ENCODE data around the gene COL28A1.

The COL28A1 gene

DNA sequence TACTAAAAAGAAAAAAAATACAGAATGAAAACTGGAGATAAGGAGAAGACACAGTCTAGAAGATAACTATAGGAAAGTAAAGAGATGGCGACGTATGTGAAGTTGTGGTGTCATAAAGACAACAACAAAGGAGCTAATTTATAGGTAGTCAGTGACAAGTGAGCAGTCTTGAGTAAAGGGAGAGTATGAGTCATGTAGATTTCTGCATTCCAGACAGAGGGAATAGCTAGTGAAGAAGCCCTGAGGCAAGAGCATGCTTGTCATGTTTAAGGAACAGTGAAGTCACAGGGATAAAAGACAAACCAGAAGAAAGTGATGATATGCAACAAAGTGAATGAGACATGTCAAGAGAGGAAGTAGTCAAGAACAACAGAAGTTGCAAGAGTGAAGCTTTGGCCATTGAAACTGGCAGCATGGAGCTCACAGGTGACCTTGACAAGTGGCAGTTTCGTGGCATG, 28.7 kb upstream of the COL28A1 start (continued):
- TF ChIP-seq, protein P1, sequence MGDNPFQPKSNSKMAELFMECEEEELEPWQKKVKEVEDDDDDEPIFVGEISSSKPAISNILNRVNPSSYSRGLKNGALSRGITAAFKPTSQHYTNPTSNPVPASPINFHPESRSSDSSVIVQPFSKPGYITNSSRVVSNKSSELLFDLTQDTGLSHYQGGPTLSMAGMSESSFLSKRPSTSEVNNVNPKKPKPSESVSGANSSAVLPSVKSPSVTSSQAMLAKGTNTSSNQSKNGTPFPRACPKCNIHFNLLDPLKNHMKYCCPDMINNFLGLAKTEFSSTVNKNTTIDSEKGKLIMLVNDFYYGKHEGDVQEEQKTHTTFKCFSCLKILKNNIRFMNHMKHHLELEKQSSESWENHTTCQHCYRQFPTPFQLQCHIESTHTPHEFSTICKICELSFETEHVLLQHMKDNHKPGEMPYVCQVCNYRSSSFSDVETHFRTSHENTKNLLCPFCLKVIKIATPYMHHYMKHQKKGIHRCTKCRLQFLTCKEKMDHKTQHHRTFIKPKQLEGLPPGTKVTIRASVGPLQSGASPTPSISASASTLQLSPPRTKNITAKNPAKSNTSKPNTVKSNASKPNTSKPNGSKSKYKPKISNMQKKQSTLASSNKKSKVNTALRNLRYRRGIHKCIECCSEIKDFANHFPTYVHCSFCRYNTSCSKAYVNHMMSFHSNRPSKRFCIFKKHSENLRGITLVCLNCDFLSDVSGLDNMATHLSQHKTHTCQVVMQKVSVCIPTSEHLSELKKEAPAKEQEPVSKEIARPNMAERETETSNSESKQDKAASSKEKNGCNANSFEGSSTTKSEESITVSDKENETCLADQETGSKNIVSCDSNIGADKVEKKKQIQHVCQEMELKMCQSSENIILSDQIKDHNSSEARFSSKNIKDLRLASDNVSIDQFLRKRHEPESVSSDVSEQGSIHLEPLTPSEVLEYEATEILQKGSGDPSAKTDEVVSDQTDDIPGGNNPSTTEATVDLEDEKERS (tag by site-specific recombination; IDR thresholded peaks at IDR 0.05): no peak
- TF ChIP-seq ZSCAN23 (tag by site-specific recombination; IDR thresholded peaks at IDR 0.05) (no peak), ZNF223 (tag by site-specific recombination; IDR thresholded peaks at IDR 0.05) (no peak), TRIM28 (IDR thresholded peaks at IDR 0.05; ENCODE audit: borderline replicate concordance, low read length) (0 out of 2 replicates have a peak, but pooled peaks have one; percentile 38), HOXA7 (CRISPR knock-in tag; IDR thresholded peaks at IDR 0.05; ENCODE audit: borderline replicate concordance) (no peak), ZNF169 (tag by site-specific recombination; IDR thresholded peaks at IDR 0.05) (no peak), ZNF112 (tag by site-specific recombination; IDR thresholded peaks at IDR 0.05) (no peak), KLF7 (tag by site-specific recombination; IDR thresholded peaks at IDR 0.05; ENCODE audit: borderline replicate concordance) (no peak), MEIS1 (CRISPR knock-in tag; IDR thresholded peaks at IDR 0.05; ENCODE audit: borderline replicate concordance) (peak; percentile 86), ZNF416 (tag by site-specific recombination; IDR thresholded peaks at IDR 0.05) (no peak), ZNF561 (tag by site-specific recombination; IDR thresholded peaks at IDR 0.05; ENCODE audit: borderline replicate concordance) (no peak), ZNF837 (tag by site-specific recombination; IDR thresholded peaks at IDR 0.05) (no peak), ZNF37A (tag by site-specific recombination; IDR thresholded peaks at IDR 0.05) (no peak), OVOL3 (tag by site-specific recombination; IDR thresholded peaks at IDR 0.05) (no peak), ZNF558 (tag by site-specific recombination; IDR thresholded peaks at IDR 0.05) (0 out of 2 replicates have a peak, but pooled peaks have one; percentile 17), ZNF624 (tag by site-specific recombination; IDR thresholded peaks at IDR 0.05) (no peak)
- TF ChIP-seq, protein P2, sequence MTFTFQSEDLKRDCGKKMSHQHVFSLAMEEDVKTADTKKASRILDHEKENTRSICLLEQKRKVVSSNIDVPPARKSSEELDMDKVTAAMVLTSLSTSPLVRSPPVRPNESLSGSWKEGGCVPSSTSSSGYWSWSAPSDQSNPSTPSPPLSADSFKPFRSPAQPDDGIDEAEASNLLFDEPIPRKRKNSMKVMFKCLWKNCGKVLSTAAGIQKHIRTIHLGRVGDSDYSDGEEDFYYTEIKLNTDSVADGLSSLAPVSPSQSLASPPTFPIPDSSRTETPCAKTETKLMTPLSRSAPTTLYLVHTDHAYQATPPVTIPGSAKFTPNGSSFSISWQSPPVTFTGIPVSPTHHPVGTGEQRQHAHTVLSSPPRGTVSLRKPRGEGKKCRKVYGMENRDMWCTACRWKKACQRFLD (tag by site-specific recombination; IDR thresholded peaks at IDR 0.05): no peak
- TF ChIP-seq, protein P3, sequence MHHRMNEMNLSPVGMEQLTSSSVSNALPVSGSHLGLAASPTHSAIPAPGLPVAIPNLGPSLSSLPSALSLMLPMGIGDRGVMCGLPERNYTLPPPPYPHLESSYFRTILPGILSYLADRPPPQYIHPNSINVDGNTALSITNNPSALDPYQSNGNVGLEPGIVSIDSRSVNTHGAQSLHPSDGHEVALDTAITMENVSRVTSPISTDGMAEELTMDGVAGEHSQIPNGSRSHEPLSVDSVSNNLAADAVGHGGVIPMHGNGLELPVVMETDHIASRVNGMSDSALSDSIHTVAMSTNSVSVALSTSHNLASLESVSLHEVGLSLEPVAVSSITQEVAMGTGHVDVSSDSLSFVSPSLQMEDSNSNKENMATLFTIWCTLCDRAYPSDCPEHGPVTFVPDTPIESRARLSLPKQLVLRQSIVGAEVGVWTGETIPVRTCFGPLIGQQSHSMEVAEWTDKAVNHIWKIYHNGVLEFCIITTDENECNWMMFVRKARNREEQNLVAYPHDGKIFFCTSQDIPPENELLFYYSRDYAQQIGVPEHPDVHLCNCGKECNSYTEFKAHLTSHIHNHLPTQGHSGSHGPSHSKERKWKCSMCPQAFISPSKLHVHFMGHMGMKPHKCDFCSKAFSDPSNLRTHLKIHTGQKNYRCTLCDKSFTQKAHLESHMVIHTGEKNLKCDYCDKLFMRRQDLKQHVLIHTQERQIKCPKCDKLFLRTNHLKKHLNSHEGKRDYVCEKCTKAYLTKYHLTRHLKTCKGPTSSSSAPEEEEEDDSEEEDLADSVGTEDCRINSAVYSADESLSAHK (tag by site-specific recombination; IDR thresholded peaks at IDR 0.05): peak; percentile 67
- TF ChIP-seq, protein P4, sequence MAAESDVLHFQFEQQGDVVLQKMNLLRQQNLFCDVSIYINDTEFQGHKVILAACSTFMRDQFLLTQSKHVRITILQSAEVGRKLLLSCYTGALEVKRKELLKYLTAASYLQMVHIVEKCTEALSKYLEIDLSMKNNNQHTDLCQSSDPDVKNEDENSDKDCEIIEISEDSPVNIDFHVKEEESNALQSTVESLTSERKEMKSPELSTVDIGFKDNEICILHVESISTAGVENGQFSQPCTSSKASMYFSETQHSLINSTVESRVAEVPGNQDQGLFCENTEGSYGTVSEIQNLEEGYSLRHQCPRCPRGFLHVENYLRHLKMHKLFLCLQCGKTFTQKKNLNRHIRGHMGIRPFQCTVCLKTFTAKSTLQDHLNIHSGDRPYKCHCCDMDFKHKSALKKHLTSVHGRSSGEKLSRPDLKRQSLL (tag by site-specific recombination; IDR thresholded peaks at IDR 0.05): no peak
- TF ChIP-seq, protein P5, sequence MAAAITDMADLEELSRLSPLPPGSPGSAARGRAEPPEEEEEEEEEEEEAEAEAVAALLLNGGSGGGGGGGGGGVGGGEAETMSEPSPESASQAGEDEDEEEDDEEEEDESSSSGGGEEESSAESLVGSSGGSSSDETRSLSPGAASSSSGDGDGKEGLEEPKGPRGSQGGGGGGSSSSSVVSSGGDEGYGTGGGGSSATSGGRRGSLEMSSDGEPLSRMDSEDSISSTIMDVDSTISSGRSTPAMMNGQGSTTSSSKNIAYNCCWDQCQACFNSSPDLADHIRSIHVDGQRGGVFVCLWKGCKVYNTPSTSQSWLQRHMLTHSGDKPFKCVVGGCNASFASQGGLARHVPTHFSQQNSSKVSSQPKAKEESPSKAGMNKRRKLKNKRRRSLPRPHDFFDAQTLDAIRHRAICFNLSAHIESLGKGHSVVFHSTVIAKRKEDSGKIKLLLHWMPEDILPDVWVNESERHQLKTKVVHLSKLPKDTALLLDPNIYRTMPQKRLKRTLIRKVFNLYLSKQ (tag by site-specific recombination; IDR thresholded peaks at IDR 0.05; ENCODE audit: borderline replicate concordance): no peak
- TF ChIP-seq, protein P6, sequence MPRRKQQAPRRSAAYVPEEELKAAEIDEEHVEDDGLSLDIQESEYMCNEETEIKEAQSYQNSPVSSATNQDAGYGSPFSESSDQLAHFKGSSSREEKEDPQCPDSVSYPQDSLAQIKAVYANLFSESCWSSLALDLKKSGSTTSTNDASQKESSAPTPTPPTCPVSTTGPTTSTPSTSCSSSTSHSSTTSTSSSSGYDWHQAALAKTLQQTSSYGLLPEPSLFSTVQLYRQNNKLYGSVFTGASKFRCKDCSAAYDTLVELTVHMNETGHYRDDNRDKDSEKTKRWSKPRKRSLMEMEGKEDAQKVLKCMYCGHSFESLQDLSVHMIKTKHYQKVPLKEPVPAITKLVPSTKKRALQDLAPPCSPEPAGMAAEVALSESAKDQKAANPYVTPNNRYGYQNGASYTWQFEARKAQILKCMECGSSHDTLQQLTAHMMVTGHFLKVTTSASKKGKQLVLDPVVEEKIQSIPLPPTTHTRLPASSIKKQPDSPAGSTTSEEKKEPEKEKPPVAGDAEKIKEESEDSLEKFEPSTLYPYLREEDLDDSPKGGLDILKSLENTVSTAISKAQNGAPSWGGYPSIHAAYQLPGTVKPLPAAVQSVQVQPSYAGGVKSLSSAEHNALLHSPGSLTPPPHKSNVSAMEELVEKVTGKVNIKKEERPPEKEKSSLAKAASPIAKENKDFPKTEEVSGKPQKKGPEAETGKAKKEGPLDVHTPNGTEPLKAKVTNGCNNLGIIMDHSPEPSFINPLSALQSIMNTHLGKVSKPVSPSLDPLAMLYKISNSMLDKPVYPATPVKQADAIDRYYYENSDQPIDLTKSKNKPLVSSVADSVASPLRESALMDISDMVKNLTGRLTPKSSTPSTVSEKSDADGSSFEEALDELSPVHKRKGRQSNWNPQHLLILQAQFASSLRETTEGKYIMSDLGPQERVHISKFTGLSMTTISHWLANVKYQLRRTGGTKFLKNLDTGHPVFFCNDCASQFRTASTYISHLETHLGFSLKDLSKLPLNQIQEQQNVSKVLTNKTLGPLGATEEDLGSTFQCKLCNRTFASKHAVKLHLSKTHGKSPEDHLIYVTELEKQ (tag by site-specific recombination; IDR thresholded peaks at IDR 0.05; ENCODE audit: borderline replicate concordance): 0 out of 2 replicates have a peak, but pooled peaks have one; percentile 51
- TF ChIP-seq, protein P7, sequence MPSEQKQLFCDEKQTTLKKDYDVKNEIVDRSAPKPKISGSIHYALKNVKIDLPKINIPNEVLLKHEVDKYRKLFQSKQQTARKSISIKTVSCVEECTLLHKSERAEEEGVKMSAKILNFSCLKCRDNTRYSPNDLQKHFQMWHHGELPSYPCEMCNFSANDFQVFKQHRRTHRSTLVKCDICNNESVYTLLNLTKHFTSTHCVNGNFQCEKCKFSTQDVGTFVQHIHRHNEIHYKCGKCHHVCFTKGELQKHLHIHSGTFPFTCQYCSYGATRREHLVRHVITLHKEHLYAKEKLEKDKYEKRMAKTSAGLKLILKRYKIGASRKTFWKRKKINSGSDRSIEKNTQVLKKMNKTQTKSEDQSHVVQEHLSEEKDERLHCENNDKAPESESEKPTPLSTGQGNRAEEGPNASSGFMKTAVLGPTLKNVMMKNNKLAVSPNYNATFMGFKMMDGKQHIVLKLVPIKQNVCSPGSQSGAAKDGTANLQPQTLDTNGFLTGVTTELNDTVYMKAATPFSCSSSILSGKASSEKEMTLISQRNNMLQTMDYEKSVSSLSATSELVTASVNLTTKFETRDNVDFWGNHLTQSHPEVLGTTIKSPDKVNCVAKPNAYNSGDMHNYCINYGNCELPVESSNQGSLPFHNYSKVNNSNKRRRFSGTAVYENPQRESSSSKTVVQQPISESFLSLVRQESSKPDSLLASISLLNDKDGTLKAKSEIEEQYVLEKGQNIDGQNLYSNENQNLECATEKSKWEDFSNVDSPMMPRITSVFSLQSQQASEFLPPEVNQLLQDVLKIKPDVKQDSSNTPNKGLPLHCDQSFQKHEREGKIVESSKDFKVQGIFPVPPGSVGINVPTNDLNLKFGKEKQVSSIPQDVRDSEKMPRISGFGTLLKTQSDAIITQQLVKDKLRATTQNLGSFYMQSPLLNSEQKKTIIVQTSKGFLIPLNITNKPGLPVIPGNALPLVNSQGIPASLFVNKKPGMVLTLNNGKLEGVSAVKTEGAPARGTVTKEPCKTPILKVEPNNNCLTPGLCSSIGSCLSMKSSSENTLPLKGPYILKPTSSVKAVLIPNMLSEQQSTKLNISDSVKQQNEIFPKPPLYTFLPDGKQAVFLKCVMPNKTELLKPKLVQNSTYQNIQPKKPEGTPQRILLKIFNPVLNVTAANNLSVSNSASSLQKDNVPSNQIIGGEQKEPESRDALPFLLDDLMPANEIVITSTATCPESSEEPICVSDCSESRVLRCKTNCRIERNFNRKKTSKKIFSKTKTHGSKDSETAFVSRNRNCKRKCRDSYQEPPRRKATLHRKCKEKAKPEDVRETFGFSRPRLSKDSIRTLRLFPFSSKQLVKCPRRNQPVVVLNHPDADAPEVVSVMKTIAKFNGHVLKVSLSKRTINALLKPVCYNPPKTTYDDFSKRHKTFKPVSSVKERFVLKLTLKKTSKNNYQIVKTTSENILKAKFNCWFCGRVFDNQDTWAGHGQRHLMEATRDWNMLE (tag by site-specific recombination; conservative IDR thresholded peaks at IDR 0.05; ENCODE audit: low read depth): peak; percentile 18; the same call in 1 of the 2 replicates
